ENCODE data around the gene BEST4.
"Not testable (repeated sequence)": the region's sequence is repeated elsewhere in the genome, so short reads cannot be mapped to it uniquely, and the experiment has no call there.

Gene BEST4

DNA sequence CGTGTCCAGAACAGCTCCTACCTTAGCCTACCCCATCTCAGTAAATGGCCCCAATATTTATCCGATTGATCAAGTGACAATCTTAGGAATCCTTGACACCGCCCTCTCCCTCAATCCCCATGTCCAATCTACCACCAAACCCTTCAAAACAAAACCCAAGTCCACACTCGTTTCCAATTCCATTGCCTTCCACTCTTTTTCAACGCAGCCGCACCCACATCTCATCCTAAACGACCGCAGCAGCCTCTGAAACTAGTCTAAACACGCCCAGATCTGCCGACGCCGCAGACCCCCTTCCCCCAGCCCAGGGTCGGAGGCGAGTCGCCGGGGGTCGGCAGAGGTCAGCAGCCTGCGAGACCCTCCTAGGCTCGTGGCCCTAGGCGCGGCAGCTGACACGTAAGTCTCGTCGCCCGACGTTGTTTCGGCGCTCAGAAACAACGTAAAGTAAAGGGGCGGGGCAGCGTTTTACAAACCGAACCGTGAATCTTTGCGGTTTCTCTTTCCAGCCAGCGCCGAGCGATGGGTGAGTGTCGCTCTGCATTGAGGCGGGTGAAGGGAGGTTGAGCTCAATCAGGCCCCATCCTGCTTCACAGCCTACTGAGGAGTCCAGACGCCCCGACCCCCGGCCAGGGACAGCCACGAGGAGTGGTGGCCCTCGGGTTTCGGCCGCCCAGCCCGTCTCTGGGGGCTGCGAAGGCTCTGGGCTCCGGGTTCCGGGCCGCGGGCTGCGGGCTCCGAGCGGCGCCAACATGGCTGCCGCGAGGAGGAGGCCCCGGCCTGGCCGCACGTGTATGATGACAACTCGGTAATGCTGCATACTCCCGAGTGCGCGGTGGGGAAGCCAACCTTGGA lies 12.7 kb downstream of the BEST4 start, which contains the start of gene RPS8:
RPS8 (plus strand) TSS at position 463 of the 852 bp plus-strand sequence; CDS start at position 520, 57 bp downstream.
- TF ChIP-seq, protein P1, sequence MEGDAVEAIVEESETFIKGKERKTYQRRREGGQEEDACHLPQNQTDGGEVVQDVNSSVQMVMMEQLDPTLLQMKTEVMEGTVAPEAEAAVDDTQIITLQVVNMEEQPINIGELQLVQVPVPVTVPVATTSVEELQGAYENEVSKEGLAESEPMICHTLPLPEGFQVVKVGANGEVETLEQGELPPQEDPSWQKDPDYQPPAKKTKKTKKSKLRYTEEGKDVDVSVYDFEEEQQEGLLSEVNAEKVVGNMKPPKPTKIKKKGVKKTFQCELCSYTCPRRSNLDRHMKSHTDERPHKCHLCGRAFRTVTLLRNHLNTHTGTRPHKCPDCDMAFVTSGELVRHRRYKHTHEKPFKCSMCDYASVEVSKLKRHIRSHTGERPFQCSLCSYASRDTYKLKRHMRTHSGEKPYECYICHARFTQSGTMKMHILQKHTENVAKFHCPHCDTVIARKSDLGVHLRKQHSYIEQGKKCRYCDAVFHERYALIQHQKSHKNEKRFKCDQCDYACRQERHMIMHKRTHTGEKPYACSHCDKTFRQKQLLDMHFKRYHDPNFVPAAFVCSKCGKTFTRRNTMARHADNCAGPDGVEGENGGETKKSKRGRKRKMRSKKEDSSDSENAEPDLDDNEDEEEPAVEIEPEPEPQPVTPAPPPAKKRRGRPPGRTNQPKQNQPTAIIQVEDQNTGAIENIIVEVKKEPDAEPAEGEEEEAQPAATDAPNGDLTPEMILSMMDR (IDR thresholded peaks at IDR 0.05; ENCODE audit: unreplicated experiment in 3 of 3), result no peak
- Mint-ChIP-seq H3K27me3 (ENCODE audit: low read depth) (no peaks in the 10 kb centered on the region), H3K4me1 (peaks cover 25% of the 10 kb centered on the region), H3K36me3 (ENCODE audit: low read depth) (peaks cover 28% of the 10 kb centered on the region), H3K9me3 (no peaks in the 10 kb centered on the region), H3K27ac (peak within 1 kb of the TSS; percentile 91 to 96 (median 96)), H3K4me3 (peak within 1 kb of the TSS; percentile 91 to 93 (median 93))

DNA sequence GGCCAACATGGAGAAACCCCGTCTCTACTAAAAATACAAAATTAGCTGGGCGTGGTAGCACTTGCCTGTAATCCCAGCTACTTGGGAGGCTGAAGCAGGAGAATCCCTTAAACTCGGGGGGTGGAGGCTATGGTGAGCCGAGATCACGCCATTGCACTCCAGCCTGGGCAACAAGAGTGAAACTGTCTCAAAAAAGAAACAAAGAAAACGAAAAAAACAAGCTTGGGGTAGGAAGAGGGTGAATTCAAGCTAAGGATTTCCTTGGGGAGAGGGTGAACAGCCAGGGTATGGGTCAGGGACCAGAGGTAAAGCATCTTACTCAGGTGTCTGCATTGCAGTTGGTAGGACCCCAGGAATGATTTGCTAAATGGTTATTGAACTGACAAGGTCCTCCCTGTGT lies 21.5 kb downstream of the BEST4 start:
- not testable (repeated sequence) for H3K27ac Mint-ChIP-seq; H3K27me3 Mint-ChIP-seq (ENCODE audit: low read depth); H3K9me3 Mint-ChIP-seq; H3K4me3 Mint-ChIP-seq; H3K4me1 Mint-ChIP-seq
- peaks cover 22% of the 10 kb centered on the region for H3K36me3 Mint-ChIP-seq (ENCODE audit: low read depth)

GRCh38 chr1:44760876-44761275 lies 27.1 kb downstream of the BEST4 start:
- H3K36me3 Mint-ChIP-seq (ENCODE audit: low read depth), result peaks cover 50% of the 10 kb centered on the region

DNA sequence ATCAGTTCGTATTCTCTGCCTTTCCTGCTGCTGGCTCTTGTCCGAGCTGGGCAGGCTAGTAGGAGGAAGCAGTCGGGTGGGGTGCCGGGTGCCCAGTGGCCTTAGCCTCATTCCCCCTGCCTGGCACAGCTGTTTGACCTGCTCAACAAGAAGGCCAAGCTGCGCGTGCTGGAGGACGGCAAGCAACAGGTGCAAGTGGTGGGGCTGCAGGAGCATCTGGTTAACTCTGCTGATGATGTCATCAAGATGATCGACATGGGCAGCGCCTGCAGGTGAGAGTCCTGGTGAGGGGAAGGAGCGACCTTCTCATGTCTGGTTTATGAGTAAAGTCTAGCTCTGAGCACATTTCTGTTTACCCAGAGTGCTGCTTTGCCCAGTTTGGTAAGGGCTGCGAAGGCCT lies 28.9 kb downstream of the BEST4 start:
- Mint-ChIP-seq H3K36me3 (ENCODE audit: low read depth) (peaks cover 58% of the 10 kb centered on the region), H3K9me3 (no peaks in the 10 kb centered on the region), H3K4me3 (no peak overlapping the region), H3K27ac (no peak overlapping the region), H3K4me1 (no peaks in the 10 kb centered on the region), H3K27me3 (ENCODE audit: low read depth) (no peaks in the 10 kb centered on the region)
- TF ChIP-seq, protein P1 (IDR thresholded peaks at IDR 0.05; ENCODE audit: unreplicated experiment in 3 of 3), result no peak

More at GRCh38 chr1:44760876-44761275, 27.1 kb downstream of the BEST4 start:
- Mint-ChIP-seq H3K9me3 (no peaks in the 10 kb centered on the region), H3K27ac (no peak overlapping the region), H3K27me3 (ENCODE audit: low read depth) (no peaks in the 10 kb centered on the region), H3K4me3 (no peak overlapping the region), H3K4me1 (no peaks in the 10 kb centered on the region)
- TF ChIP-seq, protein P1 (IDR thresholded peaks at IDR 0.05; ENCODE audit: unreplicated experiment in 3 of 3), result no peak

DNA sequence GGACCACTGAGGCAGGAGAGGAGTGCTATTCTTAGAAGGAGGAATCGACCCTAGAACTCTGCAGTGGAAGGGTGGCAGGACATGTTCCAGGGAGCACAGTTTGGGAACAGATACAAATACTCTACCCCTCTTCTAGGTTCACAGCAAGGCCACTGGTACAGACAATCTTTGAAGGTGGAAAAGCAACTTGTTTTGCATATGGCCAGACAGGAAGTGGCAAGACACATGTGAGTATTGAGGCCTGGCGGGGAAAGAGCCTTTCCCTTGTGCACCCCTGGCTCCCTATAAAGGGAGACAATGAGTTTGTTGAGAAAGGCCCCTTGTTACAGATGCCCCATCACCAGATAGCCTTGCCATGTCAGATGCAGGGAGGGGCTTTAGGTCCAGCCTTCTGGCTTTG lies 30.6 kb downstream of the BEST4 start:
- TF ChIP-seq, protein P1 (IDR thresholded peaks at IDR 0.05; ENCODE audit: unreplicated experiment in 3 of 3), result no peak
- H3K9me3 Mint-ChIP-seq, result no peaks in the 10 kb centered on the region
- no peaks in the 10 kb centered on the region for H3K27me3 Mint-ChIP-seq (ENCODE audit: low read depth)
- no peaks in the 10 kb centered on the region for H3K4me1 Mint-ChIP-seq
- no peak overlapping the region for H3K27ac Mint-ChIP-seq
- H3K36me3 Mint-ChIP-seq (ENCODE audit: low read depth), result peaks cover 59% of the 10 kb centered on the region
- no peak overlapping the region for H3K4me3 Mint-ChIP-seq

- Mint-ChIP-seq H3K27me3 (ENCODE audit: low read depth) (no peaks in the 10 kb centered on the region), H3K36me3 (ENCODE audit: low read depth) (peaks cover 28% of the 10 kb centered on the region), H3K9me3 (no peaks in the 10 kb centered on the region), H3K4me1 (no peaks in the 10 kb centered on the region), H3K27ac (no peak overlapping the region), H3K4me3 (no peak overlapping the region)
- TF ChIP-seq, protein P1 (IDR thresholded peaks at IDR 0.05; ENCODE audit: unreplicated experiment in 3 of 3), result no peak
Observed at GRCh38 chr1:44747878-44748277, 40.1 kb downstream of the BEST4 start.

Data from nephron (organoid).